OCI-M1 (cell line): ENCODE data around the gene ANKDD1A.

Source experiments
- DNase-seq: peaks from one replicate; lab custom pipeline; 2025; lab: John Stamatoyannopoulos, UW

The ANKDD1A gene

GRCh38 chr15:64895285-64896065, 16.2 kb upstream of the ANKDD1A start:
- peak; percentile 93 for DNase-seq

DNA sequence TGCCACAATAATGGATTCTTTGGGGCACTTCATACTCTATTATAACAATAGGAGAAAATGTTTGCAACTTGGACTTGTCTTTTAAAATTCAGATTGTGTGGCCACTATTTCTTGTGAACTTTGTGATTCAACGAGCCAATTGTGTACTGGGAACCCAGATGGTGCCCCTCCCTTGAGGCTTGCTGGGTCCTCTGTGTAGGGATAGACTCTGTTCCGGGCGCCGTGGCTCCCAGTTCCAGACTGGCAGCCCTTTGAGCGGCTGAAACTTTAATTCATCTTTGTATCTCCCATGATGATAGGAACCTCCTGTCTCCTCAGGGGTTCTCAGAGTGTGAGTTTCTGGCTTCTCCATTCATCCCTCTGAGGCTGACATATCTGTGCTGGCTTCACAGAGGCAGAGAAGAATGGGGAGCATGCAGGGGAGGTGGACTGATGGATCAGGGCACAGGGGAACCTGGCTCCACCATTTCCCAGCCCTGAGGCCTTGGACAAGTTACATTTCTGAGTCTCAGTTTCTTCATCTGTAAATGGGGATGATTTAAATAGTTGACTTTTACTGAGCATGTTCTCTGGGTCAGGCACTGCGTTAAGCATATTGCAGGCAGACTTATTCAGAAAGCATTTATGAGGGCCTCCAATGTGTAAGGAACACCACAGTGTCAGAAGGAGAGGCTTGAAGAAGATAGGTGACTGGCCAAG, 15.2 kb upstream of the ANKDD1A start:
- no peak for DNase-seq

GRCh38 chr15:64897345-64897985, 14.2 kb upstream of the ANKDD1A start:
- DNase-seq = peak; percentile 64

- no peak for DNase-seq
Observed at GRCh38 chr15:64898406-64898805, 13.3 kb upstream of the ANKDD1A start.

GRCh38 chr15:64901141-64901540, 10.6 kb upstream of the ANKDD1A start:
- no peak for DNase-seq

DNA sequence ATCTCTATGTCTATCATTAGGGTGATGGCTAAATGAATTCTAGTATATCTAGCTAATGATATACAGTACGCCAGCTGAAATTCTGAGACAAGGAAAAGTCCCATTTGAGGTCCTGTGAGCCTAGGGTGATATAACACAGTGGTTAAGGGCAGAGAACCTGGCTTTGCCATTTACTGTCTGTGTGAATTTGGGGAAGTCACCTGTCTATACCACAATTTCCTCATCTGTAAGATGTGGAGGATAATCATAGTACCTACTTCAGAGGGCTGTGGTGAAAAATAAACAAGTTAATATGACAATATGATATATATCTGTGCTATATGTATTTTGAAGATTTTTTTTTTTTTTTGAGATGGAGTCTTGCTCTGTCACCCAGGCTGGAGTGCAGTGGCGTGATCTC, 9.8 kb upstream of the ANKDD1A start:
- no peak for DNase-seq

DNA sequence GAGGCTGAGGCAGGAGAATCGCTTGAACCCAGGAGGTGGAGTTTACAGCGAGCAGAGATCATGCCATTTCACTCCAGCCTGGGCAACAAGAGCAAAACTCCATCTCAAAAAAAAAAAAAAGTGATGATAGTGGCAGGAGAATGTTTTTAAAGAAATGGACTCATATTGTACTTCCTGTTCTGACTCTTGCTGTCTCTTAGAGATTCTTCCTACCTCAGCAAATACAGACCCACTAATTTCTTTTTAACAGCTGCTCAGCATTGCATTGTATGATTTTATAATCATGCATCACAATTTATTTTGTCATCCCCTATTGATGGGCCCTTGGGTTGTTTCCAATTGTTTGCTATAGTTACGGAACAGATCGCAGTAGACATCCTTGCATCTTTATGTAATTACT, 8.8 kb upstream of the ANKDD1A start:
- no peak for DNase-seq

DNA sequence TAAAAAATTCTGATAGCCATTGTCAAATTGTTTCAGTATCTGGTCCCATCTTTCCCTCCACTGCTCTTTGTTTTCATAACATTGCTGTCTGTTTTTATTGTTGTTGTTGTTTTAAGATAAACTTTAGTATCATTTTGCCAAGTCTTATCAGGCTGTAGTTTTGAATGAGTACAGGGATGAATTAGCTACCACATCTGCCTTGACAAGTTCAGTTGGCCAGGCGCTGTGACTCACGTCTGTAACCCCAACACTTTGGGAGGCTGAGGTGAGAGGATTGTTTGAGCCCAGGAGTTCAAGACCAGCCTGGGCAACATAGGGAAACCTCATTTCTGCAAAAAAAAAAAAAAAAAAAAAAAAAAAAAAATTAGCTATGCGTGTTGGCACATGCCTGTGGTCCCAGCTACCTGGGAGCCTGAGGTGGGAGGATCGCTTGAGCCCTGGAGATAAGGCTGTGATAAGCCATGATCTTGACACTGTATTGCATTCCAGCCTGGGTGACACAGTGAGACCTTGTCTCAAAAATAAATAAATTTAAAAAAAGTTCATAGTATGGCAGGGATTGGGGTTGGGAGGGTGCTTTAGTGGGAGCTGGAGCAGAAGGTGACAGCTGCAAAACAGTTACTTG, 8.3 kb upstream of the ANKDD1A start:
- DNase-seq = no peak

DNA sequence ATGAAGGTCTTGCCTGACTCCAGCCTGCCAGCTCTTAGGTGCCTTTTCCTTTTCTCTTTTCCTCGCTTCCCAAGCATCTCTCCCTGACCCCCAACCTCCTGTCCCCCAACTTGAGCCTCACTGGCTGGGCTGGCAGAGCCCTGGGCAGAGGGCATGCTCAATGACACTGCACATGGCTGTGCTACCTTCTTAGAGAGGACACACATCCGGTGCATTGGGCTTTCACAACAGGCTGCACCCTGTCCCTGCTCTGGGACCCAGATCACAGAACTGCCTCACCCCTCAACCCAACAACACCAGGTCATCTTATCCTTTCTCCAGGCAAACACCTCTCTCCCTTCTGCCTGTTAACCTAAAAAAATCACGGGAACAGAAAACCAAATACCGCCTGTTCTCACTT, 7.5 kb upstream of the ANKDD1A start:
- DNase-seq = no peak

DNA sequence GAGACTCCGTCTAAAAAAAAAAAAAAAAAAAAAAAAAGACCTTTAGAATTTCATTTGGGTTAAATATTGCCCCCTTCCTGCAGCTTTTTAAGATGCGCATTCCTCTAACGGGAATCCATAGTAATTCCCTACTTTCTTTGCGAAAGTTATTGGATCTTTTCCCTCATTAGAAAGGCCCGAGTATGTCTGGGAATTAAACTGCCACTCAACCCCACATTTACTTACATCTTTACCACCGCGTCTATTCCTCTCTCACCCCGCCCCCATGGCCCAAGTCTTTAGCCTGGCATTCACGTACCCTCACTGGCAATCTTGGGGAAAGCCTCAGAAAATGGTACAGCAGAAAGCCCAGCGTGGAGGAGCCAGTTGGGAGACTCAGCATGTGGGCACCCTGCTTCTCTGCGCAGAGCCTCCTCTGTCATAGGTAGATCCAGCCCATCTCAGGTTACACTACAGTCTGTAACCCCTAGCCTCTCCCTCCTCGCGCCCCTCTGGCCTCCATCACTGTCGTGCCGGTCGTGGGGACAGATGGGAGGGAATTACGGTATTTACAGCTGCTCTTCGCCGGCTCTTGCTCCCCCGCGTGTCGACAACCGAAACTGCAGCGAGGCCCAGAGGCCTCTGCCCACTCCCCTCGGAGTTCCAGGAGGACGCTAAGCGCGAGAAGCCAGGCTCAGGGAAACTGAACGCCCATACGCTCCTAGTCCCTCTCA, 6.4 kb upstream of the ANKDD1A start:
- peak; percentile 78 for DNase-seq

DNA sequence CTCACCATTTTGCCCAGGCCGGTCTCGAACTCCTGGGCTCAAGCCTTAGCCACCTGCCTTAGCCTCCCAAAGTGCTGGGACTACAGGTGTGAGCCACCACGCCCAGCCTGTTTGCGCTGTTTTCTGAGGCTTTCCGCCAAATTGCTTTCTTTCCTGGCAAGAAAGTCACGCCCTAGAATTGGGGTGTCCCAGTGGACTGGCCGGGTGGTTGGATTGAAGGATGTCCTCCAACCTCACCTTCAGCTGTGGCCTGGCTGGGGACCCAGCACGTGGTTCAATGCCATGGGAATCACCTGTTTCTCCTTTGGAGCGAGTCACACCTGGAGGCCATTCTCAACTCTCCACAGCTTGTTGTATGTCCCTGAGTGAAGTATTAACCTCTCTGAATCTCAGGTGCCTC, 5.8 kb upstream of the ANKDD1A start:
- no peak for DNase-seq

- DNase-seq = no peak
Observed at GRCh38 chr15:64906402-64906801, 5.3 kb upstream of the ANKDD1A start.

DNA sequence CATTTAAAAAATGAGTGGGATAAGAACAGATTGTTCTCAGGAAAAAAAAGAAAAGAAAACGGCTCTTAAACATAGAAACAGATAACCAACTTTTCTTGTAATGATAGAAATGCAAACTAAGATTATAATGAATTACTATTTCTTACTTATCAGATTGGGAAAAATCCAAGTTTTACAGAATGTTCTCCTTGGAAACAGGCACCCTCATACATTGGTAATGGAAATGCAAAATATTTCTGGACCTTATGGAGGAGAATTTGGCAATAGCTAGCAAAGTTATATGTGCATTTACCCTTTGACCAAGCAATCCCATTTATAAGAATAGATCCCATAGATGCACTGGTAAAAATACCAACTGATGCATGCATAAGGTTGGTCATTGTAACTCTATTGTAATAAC, 3.7 kb upstream of the ANKDD1A start:
- no peak for DNase-seq

DNA sequence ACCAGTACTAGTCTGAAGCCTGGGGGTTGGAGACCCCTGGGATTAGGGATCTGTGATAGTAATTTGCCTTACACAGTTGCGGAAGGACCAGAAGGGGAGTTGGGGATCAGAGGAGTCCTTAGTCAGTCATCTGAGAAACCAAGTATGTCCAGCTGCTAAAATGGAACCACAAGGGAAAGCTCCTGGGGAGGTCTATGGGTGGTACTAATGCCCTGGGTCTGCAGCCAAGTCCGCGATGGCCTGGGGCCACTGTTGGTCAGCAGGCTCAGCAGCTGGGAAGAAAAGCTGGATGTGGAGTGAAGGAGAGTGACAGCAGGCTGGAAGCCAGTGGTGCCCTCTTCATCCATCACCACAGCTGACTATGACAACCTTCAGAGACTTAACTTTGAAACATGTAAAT, 2.2 kb upstream of the ANKDD1A start:
- DNase-seq = no peak

DNA sequence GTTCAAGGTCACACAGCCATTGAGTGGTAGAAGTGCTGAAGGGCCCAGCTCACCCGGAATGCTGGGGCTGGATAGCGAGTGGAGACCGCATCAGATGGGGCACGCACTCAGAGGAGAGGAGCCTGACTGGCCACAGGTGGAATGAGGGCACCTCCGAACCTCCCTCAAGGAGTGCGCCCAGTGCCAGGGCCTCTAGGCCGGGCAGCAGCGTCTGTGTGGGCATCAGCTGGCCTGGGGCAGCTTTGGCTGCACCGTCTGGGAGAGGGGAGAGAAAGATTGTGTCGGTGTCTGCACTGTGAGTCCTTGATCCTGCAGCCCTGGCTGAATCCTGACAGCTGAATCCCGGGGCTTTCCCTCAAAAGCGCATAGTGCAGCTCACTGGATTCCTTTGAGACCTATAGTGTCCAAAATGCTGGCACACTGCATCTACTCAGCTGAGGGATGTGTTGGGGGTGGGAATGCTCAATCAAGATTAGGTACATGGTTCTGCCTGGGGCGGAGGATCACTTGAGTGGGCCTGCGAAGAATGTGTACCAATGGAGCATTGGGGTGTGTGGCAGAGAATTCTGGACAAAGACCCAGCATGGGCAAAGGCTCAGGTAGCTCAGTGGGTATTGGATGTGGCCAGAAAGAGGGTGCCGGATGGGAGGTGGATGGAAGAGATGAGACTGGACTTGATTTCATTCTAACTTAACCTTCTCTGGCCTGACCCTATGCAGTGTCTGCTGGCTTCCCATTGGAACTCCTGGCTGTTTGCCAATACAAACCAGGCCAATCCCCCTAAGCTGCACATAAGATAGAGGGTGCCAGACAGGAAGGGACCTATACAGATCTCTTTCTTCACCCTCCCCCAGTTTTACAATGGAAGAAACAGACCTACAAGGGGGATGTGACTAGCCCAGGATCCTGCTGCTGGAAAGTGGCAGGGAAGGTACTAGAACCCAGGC, 950 bp downstream of the ANKDD1A start:
- no peak for DNase-seq

DNA sequence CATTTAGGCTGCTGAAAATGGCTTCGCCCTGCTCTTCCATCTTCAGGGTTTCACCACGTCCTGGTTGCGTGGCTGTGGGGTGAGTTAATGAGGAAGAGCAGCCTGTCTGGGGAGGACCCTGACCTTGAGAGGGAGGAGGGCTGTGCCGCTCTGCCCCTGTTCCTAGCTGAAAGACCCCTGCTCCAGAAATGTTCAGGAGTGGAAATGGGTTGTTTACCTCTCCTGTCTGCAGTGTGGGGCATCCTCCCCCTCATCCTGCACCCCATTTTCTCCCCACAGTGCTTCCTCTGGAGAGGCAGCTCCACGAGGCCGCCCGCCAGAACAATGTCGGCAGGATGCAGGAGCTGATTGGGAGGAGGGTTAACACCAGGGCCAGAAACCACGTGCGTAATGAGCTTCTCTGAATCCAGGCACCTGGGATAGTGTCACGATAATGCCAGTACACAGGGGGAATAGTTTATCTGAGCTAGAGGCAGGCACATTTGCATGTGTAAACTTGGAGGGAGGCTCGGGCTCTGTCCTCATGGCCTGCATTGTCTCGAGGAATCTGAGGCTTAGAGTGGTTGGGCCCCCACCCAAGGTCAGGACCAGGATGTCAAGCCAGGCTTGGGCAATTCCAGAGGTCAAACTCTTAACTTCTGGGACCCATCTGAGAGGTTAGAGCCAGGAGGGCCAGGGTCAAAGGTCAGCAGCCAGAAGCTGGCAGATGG, 4.0 kb downstream of the ANKDD1A start:
- no peak for DNase-seq

DNA sequence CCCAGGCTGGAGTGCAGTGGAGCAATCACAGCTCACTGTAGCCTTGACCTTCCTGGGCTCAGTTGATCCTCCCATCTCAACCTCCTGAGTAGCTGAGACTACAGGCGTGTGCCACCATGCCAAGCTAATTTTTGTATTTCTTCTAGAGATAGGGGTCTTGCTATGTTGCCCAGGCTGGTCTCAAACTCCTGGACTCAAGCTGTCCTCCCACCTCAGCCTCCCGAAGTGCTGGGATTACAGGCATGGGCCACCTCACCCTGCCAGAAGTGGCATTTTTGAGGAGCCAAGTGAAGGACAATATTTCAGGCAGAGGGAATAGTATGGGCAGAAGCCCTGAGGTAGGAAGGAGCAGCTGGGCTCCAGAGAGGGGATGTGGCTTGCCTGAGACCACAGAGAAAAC, 4.7 kb downstream of the ANKDD1A start:
- DNase-seq = no peak

- no peak for DNase-seq
Observed at GRCh38 chr15:64917211-64917610, 5.5 kb downstream of the ANKDD1A start.

GRCh38 chr15:64919721-64920120, 8.0 kb downstream of the ANKDD1A start:
- DNase-seq = no peak

- DNase-seq = no peak
Observed at GRCh38 chr15:64921711-64922110, 10.0 kb downstream of the ANKDD1A start.
